Kidney glomerular epithelial cell (primary cell): ENCODE results near the gene PFKFB3.
"Not testable (repeated sequence)": the region's sequence is repeated elsewhere in the genome, so short reads cannot be mapped to it uniquely, and the experiment has no call there.

Experiments used
- DNase-seq: peaks from one replicate; lab custom pipeline; 2025; lab: John Stamatoyannopoulos, UW

The PFKFB3 gene

DNA sequence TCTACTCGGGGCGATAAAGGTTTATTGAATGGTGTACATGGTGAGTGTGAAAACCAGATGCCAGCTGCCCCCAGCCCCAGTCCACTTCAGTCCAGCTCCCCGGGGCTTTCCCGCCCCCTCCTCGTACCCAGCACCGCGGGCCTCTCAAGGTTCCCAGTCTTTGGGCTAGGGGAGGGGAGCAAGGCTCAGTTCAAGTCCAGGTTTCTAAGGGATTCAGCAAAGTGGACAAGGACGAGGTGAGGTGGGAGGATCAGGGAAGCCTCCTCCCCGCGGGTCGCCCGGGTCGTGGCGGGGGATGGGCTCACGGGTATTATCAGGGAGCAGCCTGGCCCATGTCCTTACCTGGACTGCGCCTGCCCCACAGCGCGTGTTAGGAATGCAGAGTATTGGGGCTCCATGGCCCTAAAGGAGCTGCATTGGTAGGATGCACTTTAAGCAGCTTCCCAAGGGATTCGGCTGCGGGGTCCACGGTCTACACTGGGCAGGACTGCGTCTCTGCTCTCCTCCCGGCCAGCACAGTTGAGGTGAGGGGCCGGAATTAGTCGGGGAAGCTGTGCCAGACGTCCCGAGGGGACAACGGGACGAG lies 541 bp upstream of the PFKFB3 start:
- no peak for DNase-seq

DNA sequence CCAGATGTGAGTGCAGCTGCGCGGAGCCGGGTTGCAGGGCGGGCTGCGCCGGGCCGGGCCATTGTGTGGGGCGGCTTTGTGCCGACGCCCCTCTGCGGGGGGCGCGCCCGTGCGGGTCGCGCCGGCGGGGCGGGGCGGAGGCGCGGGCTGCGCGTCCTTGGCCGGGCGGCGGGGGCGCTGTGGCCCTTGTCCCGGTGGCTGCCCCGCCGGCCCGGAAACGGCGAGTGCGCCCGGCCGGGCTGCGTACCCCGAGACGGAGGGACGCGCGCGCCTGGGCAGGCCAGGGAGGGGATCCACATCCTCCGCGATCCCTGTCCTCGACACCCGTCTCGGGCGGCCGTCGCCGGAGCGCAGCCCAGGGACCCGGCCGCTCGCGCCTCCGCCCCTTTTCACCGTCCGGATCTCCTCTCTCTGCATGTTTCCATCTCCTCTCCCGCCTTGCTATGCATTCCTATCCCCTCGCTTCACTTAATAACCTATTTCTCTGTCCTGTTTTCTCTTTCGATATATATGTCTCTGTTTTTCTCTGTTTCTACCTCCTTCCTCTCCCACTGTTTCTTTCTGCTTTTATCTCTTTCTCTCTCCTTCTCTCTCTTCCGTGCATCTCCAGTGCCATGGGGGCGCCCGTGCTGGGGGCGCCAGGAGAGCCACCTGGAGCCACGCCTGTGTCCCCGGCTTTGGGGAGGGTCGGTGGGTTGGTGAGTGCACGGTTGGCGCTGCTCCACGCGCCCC lies 765 bp downstream of the PFKFB3 start:
- peak; percentile 42 for DNase-seq

GRCh38 chr10:6204063-6204340 lies 1.3 kb downstream of the PFKFB3 start:
- DNase-seq, result no peak

GRCh38 chr10:6204341-6205191 lies 1.8 kb downstream of the PFKFB3 start:
- DNase-seq, result peak; percentile 29

DNA sequence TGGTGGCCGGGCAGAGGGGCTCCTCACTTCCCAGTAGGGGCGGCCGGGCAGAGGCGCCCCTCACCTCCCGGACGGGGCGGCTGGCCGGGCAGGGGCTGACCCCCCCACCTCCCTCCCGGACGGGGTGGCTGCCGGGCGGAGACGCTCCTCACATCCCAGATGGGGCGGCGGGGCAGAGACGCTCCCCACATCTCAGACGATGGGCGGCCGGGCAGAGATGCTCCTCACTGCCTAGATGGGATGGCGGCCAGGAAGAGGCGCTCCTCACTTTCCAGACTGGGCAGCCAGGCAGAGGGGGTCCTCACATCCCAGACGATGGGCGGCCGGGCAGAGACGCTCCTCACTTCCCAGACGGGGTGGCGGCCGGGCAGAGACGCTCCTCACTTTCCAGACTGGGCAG lies 3.8 kb downstream of the PFKFB3 start:
- not testable (repeated sequence) for DNase-seq

DNA sequence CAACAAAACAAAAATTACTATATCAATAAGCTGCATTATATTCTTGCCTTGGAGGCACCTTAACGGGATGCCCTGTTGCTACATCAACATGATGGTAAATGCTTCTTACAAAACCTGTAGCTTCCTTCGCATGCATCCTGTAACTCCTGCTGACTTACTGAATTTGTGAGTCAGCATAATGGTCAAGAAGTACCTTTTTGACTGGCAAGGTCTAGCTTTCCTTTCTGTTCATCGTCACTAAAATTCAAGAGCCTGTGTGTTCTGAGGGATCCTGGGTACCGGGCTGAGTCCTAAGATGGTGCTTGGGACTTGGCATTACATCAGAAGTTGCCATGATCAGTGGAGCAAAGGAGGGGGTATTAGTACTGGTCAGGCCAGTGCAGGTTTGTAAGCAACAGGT lies 4.9 kb downstream of the PFKFB3 start:
- DNase-seq, result no peak

DNA sequence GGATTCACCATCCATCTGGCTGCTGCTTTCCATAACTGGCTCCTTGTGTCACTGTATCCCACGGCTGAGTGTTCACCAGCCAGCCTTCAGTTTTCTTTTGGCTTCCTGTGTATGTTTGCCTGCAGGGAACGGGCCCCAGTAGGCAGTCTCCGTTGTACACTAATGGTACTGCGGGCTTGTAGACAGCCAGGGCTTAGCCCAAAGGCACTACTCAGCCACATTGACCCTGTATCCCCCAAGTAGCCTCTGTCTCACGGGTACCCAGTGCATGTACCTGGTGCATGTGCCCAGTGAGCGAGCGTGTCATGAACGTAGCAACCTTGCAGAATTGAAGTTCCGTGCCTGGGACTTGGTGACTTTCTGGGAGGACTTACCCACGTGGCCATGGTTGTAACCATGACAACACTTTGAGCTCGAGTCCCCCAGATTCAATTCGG lies 6.1 kb downstream of the PFKFB3 start:
- no peak for DNase-seq

GRCh38 chr10:6211341-6211670 lies 8.6 kb downstream of the PFKFB3 start:
- no peak for DNase-seq

DNA sequence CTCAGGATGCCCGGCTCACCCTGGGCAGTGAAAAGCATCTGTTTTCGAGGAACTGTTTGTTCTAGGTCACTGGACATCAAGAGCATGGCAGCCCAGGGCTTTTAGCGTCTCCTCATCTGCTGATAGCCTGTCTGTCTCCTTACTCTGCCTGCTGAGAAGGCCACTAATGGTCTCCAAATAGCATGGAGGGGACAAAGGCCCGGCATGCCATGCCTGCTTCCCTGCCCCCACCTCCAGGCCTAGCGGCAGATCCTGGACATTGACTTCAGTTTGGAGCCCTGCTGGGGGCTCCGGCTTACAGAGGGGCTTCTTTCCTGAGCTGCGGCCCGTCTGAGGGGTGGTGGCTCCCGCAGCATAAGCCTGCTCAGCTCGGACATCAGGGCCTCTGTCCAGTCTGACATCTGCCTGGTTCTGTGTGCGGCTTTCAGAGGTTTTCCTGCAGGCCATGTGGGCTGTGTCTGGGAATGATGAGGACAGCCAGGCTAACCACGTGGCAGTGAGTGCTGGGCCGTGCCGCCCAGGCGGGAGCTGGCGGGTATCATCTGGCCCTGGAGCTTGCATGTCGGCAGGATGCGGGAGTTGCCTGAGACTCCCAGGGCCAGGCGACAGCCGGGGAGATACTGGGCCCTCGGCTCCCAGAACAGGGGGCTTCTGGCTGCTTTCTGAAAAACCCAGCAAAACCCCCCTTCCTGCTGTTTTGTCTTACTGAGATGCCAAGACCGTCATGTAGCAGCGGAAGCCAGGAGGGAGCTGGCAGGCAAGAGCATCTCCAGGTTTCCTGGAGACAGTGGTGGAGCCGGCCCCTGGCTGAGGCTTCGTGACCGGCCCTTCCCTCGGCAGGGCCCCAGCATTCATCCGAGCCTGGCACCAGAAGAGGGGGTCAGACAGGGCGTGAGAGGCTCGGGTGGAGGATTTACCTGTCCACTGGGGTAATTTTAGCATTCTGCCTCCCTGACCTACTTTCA lies 9.2 kb downstream of the PFKFB3 start:
- no peak for DNase-seq

DNA sequence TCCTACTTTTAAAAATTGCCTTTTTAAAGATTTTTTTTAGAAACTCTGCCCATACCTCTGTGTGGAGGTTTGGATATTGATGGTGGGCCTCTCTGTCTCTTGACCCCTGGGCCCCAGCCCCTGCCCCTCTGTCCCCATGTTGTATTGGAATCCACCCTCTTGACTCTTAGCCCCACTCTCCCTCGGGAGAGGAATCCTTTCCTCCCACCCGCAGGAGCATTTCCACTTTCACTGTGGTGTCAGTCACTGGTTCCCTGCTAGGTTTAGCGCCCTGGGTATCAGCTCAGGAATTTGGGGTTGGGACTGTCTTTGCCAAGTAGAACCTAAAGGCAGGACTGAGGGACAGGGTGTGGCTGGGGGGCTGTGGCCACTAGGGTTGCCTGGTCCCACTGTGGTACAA lies 10.1 kb downstream of the PFKFB3 start:
- DNase-seq, result no peak

DNA sequence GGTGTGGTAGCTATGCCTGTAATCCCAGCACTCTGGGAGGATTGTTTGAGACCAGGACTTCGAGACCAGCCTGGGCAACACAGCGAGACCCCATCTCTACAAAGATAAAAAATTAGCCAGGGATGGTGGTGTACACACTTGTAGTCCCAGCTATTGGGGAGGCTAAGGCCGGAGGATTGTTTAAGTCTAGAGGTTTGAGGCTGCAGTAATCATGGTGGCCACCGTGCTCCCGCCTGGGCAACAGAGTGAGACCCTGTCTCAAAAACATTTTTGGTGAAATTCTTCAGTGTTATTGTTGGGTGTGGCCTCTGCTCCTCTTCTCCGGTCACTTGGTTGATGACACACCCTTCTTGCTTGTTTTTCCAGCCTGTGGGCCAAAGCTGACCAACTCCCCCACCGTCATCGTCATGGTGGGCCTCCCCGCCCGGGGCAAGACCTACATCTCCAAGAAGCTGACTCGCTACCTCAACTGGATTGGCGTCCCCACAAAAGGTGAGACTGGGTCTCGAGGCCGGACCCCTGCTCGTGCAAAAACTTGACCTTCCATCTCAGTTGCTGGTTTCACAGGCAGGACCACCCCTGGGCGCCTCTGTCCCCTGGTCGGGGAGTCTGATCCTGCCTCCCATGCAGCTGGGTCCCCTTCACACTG lies 10.6 kb downstream of the PFKFB3 start:
- DNase-seq, result no peak

DNA sequence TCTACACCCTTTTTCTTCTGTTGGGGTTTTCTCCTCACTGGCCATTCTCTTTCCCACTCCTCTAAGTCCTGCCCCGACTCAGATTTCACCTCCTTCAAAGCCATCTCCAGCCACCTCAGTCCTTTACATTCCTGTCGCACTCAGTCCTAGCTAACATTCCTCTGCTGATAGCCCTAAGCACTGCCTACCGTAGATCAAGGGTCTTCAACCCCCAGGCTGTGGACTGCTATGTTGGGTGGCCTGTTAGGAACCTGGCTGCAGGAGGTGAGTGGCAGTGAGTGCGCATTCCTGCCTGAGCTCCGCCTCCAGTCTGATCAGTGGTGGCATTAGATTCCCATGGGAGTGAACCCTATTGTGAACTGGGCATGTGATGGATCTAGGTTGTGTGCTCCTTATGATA lies 11.2 kb downstream of the PFKFB3 start:
- DNase-seq, result no peak

- no peak for DNase-seq
Measured at GRCh38 chr10:6214612-6215011, 11.9 kb downstream of the PFKFB3 start.

DNA sequence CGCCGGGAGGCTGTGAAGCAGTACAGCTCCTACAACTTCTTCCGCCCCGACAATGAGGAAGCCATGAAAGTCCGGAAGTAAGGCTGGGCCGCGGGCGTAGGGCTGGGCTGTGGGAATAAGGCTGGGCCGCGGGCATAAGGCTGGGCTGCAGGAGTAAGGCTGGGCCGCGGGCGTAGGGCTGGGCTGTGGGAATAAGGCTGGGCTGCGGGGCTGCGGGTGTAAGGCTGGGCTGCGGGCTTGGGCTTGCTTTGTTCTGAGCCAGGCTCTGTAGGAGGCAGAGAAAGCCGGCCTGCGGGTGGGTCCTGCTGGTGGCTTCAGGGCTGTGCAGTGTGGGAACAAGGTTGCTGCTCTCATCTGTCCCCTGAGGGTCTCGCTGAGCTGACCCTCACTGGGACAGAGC lies 12.5 kb downstream of the PFKFB3 start:
- DNase-seq, result no peak

GRCh38 chr10:6215683-6216484 lies 13.2 kb downstream of the PFKFB3 start:
- no peak for DNase-seq

- no peak for DNase-seq
Measured at GRCh38 chr10:6216916-6217315, 14.2 kb downstream of the PFKFB3 start.

DNA sequence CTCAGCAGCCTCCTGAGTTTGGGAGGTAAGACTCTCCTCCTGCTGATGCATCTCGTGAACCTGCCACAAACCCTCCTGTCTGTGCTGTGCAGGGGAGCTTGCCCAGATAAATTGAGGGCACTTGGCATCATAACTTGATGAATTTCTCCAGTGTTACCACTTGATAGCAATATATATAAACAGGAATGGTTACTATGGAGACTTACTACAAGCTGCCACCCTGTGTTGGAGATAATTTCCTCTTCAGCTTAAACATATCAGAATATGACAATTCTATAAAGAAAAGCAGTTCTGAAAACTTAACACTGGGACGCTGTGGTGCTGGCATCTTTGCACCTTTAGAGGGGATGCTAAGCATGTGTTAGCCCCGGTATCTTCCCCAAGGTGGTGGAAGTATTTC lies 14.9 kb downstream of the PFKFB3 start:
- DNase-seq, result no peak

DNA sequence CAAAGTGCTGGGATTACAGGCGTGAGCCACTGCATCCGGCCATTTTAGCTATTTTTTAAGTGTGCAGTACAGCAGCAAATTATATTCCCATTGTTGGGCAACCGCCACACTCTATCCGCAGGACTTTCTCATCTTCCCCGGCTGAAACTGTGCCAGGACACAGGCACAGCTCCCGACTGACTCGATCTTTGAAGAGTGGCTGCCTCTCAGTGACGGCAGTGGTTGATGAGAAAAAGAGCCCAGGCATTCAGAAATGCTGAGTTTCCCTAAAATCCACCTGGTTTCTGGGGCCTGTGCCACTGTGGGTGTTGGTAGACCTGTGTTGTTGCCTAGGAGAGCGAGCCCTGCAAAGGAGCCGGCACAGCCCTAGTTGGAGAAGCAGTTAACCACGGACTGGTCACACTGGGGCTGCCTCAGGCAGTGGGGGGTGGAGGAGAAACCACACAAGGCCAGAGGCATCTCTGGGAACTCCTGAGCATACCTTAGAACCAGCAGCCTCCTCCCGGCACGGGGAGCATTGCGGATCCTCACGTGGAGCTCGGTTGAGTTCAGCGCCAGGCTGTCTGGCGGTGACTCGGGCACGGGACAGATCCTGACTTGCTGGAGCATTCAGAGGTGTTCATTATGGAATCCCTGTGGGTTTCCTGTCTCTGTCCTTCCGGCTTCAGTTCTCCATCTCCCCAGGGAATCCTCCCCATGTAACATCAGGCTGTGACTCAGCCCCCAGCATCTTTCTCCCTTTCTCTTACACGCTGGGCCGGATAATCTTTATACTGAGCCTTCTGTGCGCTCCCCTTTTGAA lies 16.2 kb downstream of the PFKFB3 start:
- peak; percentile 32 for DNase-seq

DNA sequence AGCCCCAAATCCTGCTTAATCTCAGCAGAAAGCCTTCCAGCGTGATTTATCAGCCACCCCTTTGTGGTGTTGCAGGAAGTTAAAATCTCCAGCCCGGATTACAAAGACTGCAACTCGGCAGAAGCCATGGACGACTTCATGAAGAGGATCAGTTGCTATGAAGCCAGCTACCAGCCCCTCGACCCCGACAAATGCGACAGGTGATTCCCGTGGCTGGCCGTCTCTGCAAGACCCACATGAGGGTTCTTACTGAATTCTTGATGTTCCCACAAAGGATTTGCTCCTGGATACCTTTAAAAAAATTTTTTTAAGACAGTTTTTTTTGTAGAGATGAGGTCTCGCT lies 16.7 kb downstream of the PFKFB3 start:
- DNase-seq, result no peak
